Amygdala (tissue), 56 donors: ENCODE data around the gene SH3BGRL2.
"Not testable (repeated sequence)": the region's sequence is repeated elsewhere in the genome, so short reads cannot be mapped to it uniquely, and the experiment has no call there.

Experiments
- DNase-seq, 56 donors: peaks; one replicate each; lab custom pipeline; 2025; lab: John Stamatoyannopoulos, UW

SH3BGRL2 gene

DNA sequence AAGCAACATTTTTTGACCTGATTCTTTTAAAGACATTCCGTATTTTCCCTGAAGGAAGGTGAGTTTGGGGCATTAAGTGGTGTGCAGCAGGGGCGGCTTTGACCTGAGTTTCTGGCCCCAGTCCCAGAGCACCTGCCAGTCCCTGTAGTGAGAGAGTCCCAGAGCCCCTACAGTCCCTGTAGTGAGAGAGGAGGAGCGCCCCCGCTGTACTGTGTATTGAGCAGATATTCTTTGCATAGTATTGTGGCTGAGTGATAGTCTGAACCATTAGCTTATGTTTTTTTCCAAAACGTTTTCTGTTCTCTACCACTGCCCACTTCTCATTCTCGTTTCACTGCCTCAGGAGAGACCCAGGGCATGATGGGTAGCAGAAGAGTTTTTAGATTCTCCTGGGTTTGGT is 17.2 kb upstream of the SH3BGRL2 start:
- DNase-seq: no peak

- DNase-seq: no peak
These were observed 16.5 kb upstream of the SH3BGRL2 start for GRCh38 chr6:79614326-79615305.

- no peak for DNase-seq
These were observed 13.6 kb upstream of the SH3BGRL2 start for GRCh38 chr6:79617518-79617941.

DNA sequence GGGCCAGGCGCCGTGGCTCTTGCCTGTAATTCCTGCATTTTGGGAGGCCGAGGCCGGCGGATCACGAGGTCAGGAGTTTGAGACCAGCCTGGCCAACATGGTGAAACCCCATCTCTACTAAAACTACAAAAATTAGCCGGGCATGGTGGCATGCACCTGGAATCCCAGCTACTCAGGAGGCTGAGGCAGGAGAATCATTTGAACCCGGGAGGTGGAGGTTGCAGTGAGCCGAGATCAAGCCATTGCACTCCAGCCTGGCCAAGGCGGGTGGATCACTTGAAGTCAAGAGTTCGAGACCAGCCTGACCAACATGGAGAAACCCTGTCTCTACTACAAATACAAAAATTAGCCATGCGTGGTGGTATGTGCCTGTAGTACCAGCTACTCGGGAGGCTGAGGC is 12.7 kb upstream of the SH3BGRL2 start:
- DNase-seq: not testable (repeated sequence)

- DNase-seq: no peak
These were observed 9.6 kb upstream of the SH3BGRL2 start for GRCh38 chr6:79621579-79621978.

GRCh38 chr6:79622364-79622763 is 8.8 kb upstream of the SH3BGRL2 start:
- no peak for DNase-seq

GRCh38 chr6:79623106-79623505 is 8.0 kb upstream of the SH3BGRL2 start:
- no peak for DNase-seq

GRCh38 chr6:79625746-79626145 is 5.4 kb upstream of the SH3BGRL2 start:
- no peak for DNase-seq

DNA sequence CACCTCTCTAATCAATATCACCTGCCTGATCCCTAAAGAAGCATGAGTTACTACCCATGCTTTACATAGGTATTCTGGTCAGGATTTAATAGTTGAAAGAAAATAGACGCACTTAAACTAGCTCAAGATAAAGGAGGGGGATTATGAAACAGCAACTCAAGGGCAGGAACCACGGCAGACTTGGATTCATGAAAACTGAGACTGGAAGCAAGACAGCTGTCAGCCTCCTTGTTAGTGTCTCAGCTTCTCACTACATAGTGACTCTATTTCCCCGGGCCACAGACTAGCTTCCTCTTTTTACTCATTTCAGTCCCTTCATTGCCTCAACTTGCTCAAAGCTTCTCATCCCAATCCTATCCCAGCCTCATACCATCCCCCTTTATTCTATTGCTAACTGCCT is 4.3 kb upstream of the SH3BGRL2 start:
- no peak for DNase-seq

DNA sequence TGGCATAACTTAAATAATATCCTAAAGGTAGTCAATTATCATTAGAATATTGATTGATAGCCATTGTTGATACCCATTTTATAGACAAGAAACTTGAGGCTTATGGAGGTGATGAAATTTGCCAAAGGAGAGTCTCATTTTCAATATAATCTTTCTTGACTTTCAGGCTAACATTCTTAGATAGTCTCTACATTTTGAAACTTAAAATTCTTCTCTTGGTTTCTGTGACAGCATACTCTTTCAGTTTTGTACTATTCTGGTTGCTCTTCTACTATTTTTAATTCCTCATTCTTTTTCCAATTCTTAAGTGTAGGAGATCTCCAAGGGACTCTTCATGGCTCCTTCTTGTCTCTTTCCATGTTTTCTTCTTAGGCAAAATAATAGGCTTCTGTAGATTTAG is 3.7 kb upstream of the SH3BGRL2 start:
- no peak for DNase-seq

- DNase-seq: no peak
These were observed 2.5 kb upstream of the SH3BGRL2 start for GRCh38 chr6:79628466-79629288.

GRCh38 chr6:79630380-79630882 is 698 bp upstream of the SH3BGRL2 start:
- DNase-seq: no peak

DNA sequence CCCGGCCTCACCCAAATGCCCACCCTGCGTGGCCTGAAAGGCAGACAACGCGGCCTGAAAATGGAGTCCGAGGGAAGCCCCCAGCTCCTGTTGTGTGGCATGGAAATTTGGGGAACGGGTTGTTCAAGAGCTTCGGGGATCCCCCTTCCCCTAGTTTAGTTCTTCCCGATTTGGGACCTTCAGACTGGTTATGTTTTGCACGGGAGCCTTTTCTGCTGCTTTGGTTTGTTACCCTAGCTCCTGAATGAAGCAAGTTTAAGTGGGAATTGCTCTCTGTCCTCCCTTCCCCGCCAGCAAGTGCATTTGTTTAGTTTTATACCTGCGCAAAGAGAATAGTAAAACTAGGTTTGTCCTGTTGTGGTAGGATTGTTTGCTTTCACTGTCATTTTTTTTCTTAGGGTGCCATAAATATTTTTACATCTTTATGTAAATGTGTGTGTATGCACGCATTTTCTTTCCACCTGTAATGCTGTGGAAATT is 604 bp downstream of the SH3BGRL2 start:
- no peak for DNase-seq

DNA sequence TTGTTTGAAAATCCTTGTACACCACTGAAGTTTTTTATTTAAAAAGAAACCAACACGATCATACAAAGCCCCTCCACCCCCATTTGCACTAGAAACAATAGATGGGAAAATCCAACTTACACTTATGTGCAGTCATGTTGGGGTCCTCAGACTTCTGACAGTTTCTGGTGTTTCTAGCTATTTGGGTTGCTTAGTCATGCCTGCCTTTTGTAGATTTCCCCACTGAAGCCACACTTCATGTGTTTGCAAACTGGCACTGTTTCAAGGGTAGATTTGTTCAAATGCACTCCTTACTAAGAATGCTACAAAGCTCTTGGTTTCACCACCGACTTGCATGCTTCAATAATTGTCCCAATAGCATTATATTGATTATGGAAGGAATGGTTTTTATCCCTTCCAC is 1.5 kb downstream of the SH3BGRL2 start:
- DNase-seq: no peak

- DNase-seq: peak in 1 of 56 donors; percentile 26
These were observed 3.5 kb downstream of the SH3BGRL2 start for GRCh38 chr6:79634491-79635231.

GRCh38 chr6:79635232-79635543 is 4.1 kb downstream of the SH3BGRL2 start:
- DNase-seq: no peak

DNA sequence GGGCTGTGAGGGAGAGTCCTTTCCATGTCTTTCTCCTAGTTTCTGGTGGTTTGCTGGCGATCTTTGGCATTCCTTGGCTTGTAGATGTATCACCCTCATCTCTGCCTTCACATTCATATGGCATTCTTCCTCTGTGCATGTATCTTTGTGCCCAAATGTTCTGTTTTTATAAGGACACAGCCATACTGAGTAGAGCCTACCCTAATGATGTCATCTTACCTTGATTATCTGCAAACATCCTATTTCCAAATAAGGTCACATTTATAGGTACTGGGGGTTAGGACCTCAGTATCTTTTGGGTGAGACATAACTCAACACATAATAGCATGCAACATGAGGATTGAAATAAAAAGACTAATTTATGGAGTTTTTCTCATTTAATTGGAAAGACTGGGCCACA is 5.5 kb downstream of the SH3BGRL2 start:
- no peak for DNase-seq

- peak in 1 of 56 donors; percentile 39 for DNase-seq
These were observed 9.3 kb downstream of the SH3BGRL2 start for GRCh38 chr6:79640146-79641111.

DNA sequence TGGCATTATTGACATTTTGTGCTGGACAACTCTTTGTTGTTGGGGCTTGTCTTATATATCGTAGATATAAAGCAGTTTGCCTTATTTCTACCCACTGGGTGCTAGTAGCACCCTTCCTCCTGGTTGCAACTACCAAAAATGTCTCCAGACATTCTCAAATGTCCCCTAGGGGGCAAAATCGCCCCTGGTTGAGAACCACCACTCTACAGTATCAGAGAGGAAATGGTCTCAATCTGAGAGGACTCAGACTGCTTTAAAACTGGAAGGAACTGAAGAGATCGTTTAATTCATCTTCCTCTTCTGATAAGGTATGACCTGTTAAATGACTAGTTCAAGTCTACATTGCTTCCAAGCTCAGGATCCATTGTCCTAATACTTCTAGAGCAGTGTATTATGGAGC is 14.9 kb downstream of the SH3BGRL2 start:
- no peak for DNase-seq
